Adrenal gland (tissue), 5 donors: Measurements from ENCODE around the gene BCL7B.

ENCODE experiments used
- POLR2A ChIP-seq, 2 donors: fragments of 450-650 bp; IDR thresholded peaks; one replicate each; pipeline ENCODE4 v1.6.1; 2017; ENCODE audit warnings: antibody characterized with exemption in 2 of 2, mild to moderate bottlenecking in 2 of 2, moderate library complexity in 1 of 2
- TF ChIP-seq, protein P1 (sequence below), 6 experiments: fragments of 450-650 bp in 4 of 6; fragments of 200-600 bp in 2 of 6; sonication (generic) in 1 of 6; IDR thresholded peaks; 1 replicate in 5 of 6; 2 replicates in 1 of 6; pipeline versions ENCODE4 v1.5.1 to v1.8.0; 2016 to 2021; ENCODE audit warnings: antibody characterized with exemption in 6 of 6, mild to moderate bottlenecking in 2 of 6, moderate library complexity in 1 of 6
- donor health status: DM: no; HTN: no; CAD: no.

DNA sequence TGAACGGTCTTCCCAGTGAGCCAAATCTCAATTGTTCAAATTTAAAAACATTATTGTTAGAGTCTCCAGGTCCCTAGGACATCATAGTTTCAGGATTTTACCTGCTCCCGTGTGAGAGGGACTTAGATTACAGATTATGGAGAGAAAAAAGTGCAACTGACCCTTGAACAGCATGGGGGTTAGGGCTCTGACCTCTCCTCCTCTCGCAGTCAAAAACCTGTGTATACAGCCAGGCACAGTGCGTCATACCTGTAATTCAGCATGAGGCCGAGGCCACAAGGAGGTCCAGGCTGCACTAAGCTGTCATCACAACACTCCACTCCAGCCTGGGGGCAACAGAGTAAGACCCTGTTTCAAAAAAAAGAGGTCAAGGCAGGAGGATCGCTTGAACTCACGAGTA, 60.9 kb downstream of the BCL7B start:
- TF ChIP-seq, protein P1, sequence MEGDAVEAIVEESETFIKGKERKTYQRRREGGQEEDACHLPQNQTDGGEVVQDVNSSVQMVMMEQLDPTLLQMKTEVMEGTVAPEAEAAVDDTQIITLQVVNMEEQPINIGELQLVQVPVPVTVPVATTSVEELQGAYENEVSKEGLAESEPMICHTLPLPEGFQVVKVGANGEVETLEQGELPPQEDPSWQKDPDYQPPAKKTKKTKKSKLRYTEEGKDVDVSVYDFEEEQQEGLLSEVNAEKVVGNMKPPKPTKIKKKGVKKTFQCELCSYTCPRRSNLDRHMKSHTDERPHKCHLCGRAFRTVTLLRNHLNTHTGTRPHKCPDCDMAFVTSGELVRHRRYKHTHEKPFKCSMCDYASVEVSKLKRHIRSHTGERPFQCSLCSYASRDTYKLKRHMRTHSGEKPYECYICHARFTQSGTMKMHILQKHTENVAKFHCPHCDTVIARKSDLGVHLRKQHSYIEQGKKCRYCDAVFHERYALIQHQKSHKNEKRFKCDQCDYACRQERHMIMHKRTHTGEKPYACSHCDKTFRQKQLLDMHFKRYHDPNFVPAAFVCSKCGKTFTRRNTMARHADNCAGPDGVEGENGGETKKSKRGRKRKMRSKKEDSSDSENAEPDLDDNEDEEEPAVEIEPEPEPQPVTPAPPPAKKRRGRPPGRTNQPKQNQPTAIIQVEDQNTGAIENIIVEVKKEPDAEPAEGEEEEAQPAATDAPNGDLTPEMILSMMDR (IDR thresholded peaks at IDR 0.05): no peak
- TF ChIP-seq POLR2A (IDR thresholded peaks at IDR 0.05): no peak
